ENCODE data around the gene SHISA3.

SHISA3 gene

GRCh38 chr4:42436928-42437565, 39.8 kb downstream of the SHISA3 start:
- DNase-seq (ENCODE audit: low read depth): no peak
- H3K4me3 ChIP-seq (ENCODE audit: low read depth, low read length): no peak overlapping the region
- TF ChIP-seq, protein P1, sequence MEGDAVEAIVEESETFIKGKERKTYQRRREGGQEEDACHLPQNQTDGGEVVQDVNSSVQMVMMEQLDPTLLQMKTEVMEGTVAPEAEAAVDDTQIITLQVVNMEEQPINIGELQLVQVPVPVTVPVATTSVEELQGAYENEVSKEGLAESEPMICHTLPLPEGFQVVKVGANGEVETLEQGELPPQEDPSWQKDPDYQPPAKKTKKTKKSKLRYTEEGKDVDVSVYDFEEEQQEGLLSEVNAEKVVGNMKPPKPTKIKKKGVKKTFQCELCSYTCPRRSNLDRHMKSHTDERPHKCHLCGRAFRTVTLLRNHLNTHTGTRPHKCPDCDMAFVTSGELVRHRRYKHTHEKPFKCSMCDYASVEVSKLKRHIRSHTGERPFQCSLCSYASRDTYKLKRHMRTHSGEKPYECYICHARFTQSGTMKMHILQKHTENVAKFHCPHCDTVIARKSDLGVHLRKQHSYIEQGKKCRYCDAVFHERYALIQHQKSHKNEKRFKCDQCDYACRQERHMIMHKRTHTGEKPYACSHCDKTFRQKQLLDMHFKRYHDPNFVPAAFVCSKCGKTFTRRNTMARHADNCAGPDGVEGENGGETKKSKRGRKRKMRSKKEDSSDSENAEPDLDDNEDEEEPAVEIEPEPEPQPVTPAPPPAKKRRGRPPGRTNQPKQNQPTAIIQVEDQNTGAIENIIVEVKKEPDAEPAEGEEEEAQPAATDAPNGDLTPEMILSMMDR (IDR thresholded peaks at IDR 0.05; ENCODE audit: insufficient read depth, low read depth, low read length, missing control alignments): no peak

- TF ChIP-seq, protein P1 (IDR thresholded peaks at IDR 0.05; ENCODE audit: insufficient read depth, low read depth, low read length, missing control alignments): no peak
- DNase-seq (ENCODE audit: low read depth): no peak
- H3K4me3 ChIP-seq (ENCODE audit: low read depth, low read length): no peak overlapping the region
These were observed 42.8 kb downstream of the SHISA3 start for GRCh38 chr4:42440083-42440482.

GRCh38 chr4:42442601-42443000, 45.3 kb downstream of the SHISA3 start:
- no peak overlapping the region for H3K4me3 ChIP-seq (ENCODE audit: low read depth, low read length)
- TF ChIP-seq, protein P1 (IDR thresholded peaks at IDR 0.05; ENCODE audit: insufficient read depth, low read depth, low read length, missing control alignments): no peak
- DNase-seq (ENCODE audit: low read depth): no peak

- H3K4me3 ChIP-seq (ENCODE audit: low read depth, low read length): no peak overlapping the region
- TF ChIP-seq, protein P1 (IDR thresholded peaks at IDR 0.05; ENCODE audit: insufficient read depth, low read depth, low read length, missing control alignments): no peak
- DNase-seq (ENCODE audit: low read depth): no peak
These were observed 47.8 kb downstream of the SHISA3 start for GRCh38 chr4:42445038-42445437.

DNA sequence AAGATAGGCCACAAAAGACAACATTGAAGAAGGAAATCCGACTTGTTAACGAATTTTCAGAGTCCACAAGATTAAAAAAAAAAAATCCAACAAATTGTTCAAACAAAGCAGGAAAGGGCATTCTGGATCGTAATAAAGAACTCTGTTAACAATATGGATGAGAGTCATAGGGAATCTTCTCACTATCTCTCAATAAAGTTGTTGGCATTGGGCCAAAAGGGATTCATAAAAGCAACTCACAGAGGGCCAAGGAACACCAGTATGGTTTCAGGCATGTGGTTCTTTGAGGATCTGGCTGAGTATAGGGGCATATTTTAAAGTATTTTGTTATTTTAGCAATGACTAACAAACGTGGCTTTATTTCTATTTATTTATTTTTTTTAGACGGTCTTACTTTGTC, 49.5 kb downstream of the SHISA3 start:
- H3K4me3 ChIP-seq (ENCODE audit: low read depth, low read length): no peak overlapping the region
- DNase-seq (ENCODE audit: low read depth): no peak
- TF ChIP-seq, protein P1 (IDR thresholded peaks at IDR 0.05; ENCODE audit: insufficient read depth, low read depth, low read length, missing control alignments): no peak

All from GM12865 (cell line).